ENCODE measurements around the gene SLC22A3.
"Not testable (repeated sequence)": the region's sequence is repeated elsewhere in the genome, so short reads cannot be mapped to it uniquely, and the experiment has no call there.

Gene SLC22A3

DNA sequence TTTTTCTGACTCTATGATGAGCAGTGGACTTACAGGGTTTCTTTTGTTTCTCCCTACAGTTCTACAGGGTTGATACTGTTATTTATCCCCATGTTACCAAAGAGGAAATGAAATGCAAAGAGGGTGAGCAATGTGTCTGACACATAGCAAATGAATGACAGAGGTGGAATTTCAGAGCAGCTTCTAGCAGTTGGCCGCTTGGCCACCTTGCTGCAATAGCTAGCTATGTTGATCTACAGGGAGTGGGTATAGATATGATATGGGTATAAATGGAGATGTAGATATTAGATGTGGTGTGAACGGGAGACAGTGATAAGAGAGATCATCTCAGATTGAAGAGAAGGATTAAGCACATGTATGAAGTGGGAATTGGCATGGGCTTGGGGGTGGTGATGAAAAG is 10.9 kb upstream of the SLC22A3 start:
- DNase-seq = no peak

DNA sequence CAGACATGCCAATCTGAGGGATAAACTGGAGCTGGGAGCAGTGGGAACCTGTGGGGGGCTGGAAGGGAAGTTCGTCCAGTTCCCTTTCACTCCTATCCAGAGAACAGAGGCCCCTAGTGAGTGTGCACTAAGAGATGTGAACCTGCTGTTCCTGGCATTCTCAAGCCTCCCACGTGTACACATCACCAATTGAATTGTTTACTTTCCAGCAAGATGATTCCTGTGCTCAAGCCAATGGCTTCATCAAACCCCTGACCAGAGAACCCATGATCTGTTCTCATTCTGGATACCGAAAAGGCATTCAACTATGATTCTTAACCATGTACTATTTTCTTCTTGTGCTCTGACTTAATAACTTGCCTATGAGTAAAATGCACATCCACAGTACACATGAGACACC is 10.2 kb upstream of the SLC22A3 start:
- DNase-seq = no peak

DNA sequence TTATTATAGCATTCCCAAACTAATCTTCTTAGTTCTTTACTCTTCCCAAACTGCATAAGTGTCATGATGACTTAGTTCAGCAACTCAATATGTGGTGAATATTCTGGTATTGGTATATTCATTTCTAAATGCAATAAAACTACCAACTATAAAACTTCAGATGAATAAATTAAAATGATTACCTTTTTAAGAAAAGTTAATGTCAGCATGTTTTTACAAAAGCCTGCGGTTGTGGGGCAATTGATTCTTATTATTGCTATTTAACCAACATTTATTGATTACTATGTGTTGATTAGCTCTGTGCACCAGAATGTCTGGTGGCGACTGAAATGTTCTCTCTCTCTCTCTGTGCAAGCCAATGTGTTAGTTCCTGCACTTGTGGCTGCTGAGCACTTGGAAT is 5.0 kb upstream of the SLC22A3 start:
- no peak for DNase-seq

DNA sequence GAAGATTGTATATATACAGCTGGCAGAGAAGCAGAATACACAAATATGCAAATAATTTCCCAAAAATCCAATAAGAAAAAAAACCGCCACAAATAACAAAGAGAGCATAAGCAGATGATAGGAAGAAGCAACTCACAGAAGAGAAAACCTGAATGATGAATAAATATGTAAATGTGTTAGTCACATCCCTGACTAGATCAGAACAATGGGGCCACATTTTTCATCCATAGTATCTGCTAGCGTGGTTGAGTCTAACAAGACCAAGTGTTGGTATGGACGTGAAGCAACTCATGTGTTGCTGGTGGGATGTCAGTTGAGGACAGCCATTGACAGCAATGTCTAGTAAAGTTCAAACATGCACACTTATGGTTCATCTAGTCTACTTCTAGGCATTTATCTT is 3.9 kb upstream of the SLC22A3 start:
- DNase-seq = no peak

DNA sequence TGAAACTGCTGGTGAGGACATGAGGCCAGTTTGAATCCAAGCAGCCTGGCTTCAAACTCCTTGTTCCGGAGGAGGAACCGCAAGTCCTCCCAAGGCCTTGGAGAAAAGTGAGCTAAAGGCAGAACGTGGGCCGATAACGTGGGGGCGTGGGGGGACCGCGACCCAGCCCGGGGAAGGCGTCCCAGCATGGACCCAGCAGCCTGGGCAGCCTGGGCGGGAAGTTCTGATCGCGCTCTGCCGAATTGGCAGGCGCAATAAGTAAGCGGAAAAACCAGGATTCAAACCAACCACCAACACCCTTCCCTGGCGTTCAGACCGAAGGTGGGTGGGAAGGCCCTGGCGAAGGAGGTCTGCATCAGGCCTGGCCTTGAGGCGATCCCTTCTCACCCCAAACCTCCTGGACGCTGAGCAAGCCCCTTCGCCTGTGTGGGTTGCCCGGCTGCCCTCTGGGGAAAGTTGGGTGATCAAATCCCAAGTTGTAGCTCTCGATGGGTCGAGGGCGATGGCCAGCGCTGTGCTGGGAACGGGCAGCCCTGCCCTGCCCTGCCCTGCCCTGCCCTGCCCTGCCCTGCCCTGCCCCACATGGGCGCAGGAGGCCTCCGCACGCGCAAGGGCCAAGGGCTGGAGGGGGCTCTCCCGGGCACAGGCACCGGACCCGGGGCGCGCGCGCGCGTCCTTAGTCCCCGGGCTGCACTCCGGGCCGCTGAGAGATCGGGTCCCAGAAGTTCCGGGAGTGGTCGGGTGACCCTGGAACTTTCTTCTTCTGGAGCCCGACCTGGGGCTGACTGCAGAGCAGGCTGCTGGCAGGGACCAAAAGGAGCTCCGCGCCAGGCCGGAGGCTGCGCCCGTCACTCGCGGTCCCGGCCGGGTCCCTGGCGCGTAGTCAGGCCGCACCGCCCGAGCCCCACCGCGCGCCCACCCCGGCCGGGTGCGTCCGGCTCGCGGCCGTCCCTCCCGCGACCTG is 637 bp upstream of the SLC22A3 start:
- no peak for DNase-seq

DNA sequence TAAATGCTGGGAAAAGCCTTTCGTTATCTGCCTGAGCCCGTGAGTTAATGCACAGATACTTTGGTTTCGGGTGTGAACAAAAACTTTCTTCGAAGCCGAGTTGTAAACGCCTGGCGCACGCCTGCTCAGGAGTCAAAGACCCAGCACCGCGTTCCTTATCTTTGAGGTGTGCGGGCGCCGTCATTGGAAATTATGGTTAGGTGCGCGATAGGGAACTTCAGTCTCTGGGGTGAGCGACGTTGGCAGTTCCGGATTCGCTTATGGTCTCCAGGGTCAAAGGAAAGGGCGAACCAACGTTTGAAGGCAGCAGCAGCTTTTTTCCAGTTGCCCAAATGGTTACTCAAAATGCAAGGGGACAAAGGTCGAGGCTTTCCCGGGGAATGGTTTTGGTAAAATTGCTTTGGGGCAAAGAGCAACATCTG is 853 bp downstream of the SLC22A3 start:
- DNase-seq = no peak

DNA sequence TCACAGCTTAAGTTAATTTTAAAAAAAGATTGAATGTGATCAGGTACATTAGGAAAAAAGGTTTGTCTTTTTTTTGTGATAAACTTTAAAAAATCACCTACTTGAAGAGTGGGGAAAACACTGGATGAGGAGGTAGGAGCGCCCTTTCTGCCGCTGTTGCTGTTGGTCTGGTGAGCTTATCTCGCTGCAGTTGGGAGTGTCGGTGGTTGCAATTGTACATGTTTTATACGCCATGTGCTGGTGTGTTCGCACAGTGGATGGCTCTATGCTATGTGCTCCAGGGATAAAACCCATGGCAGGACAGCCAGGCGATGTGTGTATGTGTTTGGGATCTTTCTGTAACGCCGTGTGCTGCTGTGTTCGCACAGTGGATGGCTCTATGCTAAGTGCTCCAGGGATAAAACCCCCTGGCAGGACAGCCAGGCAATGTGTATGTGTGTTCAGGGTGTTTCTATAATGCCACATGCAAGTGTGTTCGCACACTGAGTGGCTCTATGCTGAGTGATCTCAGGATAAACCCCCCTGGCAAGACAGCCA is 1.7 kb downstream of the SLC22A3 start:
- no peak for DNase-seq

DNA sequence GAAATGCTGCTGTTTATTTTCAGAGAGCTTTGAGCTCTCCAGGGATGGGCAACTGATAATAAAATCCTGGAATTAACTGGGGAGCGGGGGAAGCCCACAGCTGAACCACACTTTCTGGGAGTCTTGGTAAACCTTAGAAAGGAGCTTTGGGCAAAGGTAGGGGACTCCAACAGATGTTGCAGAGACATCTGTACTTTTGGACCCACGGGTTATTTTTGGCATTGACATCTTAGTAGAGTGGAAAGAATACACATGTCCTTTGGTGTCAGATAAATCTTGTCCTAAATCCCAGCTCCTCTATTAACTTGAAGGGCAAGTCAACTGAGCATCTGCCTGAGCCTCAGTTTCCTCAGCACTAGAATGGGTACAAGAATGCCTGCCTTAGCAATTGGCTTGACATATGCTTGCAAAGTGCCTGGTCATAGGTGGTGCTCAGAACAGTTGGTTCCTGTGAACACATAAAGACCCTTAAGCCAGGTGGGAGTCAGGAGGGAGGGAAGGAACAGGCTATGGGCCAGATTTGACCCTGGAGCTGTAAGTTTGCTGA is 5.8 kb downstream of the SLC22A3 start:
- DNase-seq = no peak

DNA sequence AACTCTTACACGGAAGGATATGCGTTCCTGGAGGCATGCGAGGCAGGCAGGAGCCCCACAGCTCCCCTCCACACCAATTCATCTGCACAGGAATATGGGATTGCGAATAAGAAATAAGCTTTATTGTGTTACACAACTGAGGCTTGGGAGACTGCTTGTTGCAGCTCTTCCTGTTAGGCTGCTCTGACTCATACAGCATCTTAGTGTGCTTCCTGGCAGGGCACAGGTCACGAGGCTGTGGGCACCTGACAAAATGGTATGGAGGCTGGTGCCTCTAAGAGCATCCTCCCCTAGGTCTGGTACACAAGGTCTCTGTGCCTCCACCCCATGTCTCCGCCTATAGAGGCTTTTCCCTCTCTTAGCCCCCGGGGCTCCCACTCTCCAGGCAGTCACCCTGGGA is 6.8 kb downstream of the SLC22A3 start:
- no peak for DNase-seq

DNA sequence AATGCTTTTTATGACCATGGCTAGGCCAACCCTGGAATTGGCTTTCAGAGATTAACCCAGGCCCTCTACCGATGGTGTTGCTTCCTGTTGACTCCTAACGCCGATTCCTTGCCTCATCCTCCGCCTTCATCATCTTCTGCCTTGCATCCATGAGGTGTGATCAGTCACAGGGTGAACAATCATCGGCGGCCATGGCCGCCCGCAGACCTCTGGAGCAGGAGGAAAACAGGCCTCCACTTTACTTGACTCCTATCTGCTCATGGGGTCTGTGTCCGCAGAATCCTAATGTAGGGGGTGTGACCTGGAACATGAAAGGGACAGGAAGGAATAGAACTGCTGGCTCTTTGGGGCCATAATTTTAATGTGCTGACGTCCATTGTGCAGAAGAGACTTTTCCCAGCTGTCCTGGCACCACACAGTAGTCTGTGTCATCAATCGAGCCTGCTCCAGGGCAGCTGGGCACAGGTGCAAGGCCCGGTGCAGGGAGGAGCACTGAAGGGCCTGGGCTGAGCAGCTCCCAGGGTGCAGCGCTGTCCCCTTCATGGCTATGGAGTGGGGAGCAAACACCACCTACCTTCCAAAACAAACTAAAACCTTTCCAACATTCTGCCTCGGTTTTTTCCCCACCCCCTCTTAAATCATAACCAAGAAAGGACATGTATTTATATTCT is 8.0 kb downstream of the SLC22A3 start:
- no peak for DNase-seq

DNA sequence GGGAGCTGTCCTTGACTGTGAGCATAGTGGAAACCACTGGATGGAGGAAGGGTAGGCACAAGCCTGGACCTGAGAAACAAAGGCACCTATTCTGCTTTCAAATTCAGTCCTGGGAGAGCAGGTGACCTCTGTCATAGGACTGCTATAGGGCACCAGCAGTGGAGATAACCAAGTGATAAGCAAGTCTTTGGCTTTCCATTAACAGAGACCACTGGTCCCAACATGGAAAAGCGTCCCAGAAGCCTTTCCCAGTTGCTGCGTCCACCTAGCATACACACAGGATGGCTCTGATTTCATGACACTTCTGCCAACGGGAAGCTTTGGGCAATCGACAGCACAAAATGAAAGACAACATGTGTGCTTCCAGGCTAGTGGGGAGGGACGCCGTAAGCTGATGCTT is 8.9 kb downstream of the SLC22A3 start:
- DNase-seq = no peak

DNA sequence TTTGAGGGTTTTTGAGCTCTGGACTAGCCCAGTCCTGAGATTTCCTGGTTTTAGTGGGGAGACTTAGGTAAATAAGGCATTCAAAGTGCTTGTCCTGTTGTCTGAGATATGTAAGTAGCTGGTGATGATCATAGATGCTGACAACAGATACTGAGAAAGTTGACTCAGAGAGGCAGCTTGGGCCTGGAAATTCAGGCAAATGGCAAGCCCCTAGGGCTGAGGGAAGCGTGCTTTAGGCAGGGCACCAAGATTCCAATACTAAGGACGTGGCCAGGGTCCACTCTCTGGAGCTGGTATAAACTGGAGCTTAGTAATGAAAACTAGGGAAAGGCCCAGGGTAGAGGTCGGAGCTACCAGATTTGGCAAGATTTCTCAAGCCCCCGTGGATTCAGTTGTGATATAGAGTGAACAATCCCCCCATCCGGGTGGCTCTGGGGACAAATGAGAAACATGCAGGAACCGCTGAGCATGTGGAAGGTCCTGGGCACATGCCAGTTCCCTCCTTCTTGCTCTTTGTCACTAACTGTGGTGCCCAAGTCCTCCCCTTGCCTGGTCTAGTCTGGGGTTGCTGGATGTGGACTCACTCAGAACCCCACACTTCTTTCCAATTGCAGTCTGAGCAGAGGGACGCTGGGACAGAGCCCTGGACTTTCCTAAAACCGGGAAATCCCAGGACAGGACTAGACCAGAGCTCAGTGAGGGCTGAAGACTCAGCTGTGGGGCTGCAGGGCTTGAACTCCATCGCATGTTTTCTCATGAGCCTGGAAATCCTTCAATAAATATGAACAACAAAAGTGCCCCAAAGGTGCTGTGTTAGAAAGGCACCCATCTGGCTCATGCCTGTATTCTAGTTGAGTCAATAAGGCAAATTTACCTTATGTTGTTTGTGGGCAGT is 10.3 kb downstream of the SLC22A3 start:
- DNase-seq = no peak

DNA sequence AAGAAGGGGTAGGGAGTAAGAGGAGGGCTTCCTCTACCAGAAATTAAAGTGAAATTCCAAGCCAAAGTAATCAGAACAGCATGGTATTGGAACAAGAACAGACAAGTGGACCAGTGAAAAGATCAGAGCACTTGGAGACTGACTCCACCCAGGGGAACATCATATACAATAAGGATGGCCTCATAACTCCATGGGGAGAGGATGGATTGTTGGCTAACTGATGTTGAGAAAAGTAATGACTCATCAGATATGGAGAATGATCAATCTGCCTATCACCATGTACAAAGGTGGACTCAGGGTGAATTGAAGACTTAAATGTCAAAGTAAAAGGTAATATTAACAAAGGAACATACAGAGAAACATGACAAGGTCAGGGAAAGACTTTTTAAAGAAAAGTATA is 12.8 kb downstream of the SLC22A3 start:
- DNase-seq = no peak

DNA sequence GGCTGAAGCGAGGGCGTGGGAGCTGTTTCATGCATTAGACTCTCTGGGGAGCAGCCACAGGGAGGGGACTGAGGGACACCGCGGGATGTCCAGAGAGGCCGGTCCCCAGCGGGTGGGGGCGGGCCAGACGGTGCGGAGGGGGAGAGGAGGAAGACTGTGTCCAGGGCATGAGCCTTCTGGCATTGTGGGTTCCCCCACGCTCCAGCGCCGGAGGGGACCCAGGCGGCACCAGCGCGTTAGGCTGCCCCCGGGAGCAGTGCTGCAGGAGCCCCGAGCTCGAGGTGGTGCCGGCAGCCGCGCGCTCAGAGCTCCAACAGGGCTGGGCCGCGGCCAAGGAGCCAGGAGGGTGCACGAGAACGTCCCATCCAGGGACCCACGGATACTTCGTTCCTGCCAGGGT is 14.4 kb downstream of the SLC22A3 start:
- DNase-seq = no peak

DNA sequence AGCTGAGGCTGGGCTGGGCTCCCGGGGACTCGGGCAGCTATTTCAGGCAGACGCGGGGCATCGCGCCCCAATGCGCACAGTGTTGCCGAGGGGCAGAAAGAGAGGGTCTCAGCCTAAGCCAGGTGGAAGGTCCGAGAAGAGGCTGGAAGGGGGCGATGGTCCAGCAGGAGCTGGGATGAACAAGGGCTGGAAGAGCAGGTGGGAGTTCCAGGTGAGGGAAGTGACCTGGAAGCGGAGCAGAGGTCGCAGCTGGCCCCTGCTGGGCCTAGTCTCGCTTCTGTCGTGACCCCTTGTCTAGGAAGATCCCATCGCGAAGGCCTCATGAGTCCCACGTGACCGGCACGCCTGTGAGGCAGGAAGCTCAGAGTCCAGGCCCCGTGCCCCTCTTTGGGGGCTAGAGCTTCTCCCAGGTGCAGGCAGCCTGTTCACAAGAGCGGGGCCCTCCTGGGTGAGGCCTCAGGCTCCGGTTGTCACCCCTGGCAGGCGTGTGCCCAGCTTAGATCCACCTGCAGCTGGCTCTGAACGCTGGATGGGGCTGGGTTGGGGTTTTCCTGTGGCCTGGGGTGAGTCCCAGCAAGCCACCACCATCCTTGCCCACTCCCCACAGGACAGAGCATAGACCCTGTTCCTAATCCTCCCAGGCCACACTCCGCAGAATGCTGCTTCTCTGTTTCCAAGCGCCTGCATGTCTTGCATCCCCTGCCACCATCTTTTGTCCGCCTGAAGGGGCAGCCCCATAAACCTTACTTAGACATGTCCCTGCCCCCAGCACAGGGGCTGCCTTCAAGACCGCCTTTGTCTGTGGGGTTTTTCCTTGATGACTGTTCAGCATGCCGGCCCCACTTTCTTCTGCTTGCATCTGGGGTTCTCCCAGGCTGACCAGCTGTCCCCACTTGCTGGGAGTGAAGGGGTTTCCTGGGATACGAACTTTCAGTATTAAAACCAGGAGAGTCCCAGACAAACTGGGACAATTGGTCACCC is 15.1 kb downstream of the SLC22A3 start:
- DNase-seq = no peak

DNA sequence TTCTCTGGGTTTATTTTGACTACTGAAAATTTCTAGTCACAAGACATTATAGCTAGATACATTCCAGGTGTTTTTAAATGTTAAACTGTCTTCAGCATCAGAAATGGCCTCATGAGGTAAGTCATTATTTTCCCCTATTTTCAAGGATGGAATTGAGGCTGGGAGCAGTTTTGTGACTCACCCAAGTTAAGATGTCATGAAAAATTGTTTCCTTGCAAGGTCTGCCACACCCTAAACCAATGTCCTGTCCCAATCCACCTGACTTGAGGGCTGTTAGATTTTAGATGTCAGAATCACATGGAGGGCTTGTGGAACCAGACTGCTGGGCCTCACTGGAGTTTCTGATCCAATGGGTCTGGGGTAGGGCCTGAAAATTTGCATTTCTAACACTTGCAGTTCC is 16.9 kb downstream of the SLC22A3 start:
- no peak for DNase-seq

DNA sequence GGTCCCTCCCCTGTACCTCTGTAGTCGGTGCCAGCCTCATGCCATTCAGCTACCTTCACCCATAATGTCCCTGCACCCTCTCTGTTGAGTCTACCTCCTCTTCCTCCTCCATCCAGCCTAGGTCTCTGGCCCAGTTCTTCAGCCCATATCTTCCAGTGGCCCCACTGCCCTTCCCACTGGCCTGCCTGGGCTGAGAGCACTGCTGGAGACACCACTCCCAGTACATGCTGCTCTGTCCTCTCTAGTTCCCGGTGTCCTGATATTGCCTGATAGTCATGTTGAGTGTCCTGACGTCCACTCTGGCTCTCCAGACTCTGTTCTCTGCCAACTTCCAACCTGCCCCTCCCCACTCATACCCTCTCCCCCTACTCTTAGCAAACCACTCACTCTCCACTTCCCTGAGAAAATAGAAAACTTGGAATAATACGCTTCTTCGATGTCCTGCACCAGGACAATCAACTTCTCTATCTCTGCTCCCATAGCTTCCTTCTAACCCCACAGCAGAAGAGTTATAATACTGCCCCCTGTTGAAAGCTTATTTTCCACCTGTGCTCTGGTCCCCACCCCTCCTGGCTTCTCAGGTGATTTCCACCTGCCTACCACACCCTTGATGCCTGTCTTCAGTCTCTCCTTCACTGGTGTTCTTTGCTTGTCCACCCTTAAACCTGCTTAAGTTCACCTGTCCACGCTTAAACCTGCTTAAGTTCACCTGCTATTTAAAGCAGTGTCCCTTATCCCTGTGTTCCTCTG is 19.8 kb downstream of the SLC22A3 start:
- DNase-seq = no peak

DNA sequence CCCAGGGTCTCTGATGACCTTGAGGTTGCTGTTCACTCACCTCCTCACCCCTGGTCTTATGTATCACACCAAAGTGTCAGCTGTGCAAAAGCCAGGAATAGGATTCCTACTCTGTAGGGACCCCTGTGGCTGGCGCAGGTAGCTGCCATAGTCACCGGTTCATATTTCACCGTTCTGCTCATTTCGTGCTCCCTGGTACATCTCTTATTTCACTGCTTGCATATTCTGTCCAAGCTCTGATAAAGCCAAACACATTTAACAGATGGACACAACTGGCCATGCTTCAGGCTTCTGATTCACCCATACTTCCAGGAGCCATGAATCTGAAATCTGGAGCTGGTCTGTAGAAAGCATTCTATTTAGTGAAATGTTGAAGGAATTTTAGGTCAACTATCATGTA is 20.5 kb downstream of the SLC22A3 start:
- DNase-seq = no peak

DNA sequence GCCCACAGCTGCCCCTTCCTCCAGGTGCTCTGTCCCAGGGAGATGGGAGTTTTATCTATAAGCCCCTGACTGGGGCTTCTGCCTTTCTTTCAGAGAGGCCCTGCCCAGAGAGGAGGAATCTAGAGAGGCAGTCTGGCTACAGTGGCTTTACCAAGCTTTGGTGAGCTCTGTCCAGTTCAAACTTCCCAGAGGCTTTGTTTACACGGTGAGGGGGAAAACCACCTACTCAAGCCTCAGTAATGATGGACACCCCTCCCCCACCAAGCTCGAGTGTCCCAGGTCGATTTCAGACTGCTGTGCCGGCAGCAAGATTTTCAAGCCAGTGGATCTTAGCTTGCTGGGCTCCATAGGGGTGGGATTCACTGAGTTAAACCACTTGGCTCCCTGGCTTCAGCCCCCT is 25.4 kb downstream of the SLC22A3 start:
- DNase-seq = not testable (repeated sequence)

DNA sequence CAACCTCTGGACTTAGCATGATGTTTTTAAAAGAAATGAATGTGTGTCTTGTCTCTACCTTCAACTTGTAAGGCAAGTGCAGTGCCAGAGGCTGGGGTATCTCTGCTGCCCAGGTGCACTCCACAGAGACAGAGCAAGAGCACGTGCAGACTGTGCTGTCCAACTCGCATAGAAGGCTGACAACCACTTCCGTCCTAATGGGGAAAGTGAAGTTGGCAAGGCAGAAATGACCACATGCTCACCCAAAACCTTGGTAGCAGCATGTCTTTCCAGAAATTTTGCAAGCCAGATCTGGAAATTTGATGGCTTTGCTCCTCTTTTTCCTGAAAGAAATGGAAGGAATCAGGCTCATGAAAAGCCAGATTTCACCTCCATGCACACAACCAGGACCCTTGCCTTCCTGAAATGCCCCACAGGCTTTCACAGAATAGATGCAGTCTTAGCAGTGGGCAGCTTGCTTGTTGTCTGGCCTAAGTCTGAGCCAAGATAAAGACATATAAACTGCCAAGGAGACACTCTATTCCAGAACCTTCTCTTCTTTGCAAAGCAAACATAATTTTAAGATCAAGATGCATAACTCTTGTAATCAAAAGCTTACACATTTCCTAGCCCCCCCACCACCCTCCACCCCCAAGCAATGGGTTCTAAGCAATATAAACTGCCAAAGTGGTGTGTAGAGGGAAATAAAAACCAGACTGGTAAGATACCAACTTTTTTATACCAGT is 26.8 kb downstream of the SLC22A3 start:
- no peak for DNase-seq

Data from CD4-positive, alpha-beta T cell treated with Interleukin-4 for 4 hours (primary cell).